ENCODE measurements around the gene MRPS5. TPM values are rescaled to one million over a fixed set of nuclear protein-coding genes. Genes with fewer than 3 reads are reported as not detected.

The MRPS5 gene
- total RNA-seq, 3 donors from 2014 or later: 37.4 to 54.4 (median 43.8) TPM

DNA sequence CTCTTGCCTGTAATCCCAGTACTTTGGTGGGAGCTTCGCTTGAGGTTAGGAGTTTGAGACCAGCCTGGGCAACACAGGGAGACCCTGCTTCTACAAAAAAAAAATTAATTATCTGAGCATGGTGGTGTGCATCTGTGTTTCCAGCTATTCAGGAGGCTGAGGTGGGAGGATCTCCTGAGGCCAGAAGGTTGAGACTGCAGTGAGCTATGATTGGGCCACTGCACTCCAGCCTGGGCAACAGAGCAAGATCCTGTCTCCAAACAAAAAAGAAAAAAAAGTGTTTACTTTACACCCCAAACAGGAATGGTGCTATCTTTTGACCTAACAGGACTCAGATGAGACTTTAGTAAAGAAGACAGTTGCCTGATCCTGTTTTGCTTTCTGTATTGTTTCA, 60.5 kb downstream of the MRPS5 start:
- intact Hi-C loops (cut with DNase I; ENCODE audit: low total_unique reads): no loop called here
- TF ChIP-seq POLR2AphosphoS5 (IDR thresholded peaks at IDR 0.05) (no peak), POLR2A (IDR thresholded peaks at IDR 0.05) (no peak)
- TF ChIP-seq, protein P1, sequence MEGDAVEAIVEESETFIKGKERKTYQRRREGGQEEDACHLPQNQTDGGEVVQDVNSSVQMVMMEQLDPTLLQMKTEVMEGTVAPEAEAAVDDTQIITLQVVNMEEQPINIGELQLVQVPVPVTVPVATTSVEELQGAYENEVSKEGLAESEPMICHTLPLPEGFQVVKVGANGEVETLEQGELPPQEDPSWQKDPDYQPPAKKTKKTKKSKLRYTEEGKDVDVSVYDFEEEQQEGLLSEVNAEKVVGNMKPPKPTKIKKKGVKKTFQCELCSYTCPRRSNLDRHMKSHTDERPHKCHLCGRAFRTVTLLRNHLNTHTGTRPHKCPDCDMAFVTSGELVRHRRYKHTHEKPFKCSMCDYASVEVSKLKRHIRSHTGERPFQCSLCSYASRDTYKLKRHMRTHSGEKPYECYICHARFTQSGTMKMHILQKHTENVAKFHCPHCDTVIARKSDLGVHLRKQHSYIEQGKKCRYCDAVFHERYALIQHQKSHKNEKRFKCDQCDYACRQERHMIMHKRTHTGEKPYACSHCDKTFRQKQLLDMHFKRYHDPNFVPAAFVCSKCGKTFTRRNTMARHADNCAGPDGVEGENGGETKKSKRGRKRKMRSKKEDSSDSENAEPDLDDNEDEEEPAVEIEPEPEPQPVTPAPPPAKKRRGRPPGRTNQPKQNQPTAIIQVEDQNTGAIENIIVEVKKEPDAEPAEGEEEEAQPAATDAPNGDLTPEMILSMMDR (IDR thresholded peaks at IDR 0.05): no peak
- H3K36me3 ChIP-seq: no peaks in the 10 kb centered on the region
- H3K27me3 ChIP-seq: peaks cover 0 to under 1% of the 10 kb centered on the region in 2 donors
- no peaks in the 10 kb centered on the region for H3K4me1 ChIP-seq
- no peak overlapping the region for H3K27ac ChIP-seq
- H3K9me3 ChIP-seq: no peaks in the 10 kb centered on the region
- no peak overlapping the region for H3K4me3 ChIP-seq
- DNase-seq (ENCODE audit: low spot score in 2 of 2): no peak

DNA sequence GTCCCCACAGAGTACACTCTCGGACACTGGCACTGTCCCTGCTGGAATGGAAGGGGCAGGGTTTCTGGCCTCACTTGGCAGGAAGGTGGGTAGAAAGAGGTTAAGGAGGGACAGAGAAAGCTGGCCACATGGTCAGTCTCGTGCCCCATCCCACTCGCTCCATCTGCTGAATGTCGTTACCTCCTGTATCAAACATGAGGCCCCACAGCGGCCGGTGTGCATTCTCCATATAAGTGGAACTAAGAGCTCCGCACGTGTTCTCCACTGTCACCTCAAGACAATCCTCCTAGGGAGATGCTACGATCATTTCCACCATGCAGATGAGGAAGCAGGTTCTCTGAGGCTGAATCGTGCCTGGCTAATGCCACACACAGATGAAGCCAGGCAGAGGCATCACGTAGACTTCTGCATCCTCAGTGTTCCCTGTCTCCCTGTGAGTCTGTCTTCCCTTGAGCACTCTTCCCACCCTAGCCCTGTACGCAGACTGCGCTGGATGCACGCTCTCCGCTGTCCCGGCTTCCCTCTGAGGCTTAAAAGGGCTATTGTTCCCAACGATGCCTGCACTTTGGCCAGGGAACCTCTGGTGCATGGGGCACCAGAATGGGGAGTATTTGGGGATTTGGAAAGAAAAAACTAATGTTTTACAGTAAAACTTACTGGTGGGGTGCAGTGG, 61.0 kb downstream of the MRPS5 start:
- peak in 1 of 2 donors; percentile 27 for DNase-seq (ENCODE audit: low spot score in 2 of 2)
- H3K27me3 ChIP-seq: peaks cover 0 to 5% of the 10 kb centered on the region in 2 donors
- no peaks in the 10 kb centered on the region for H3K9me3 ChIP-seq
- no peaks in the 10 kb centered on the region for H3K36me3 ChIP-seq
- intact Hi-C loops (cut with DNase I; ENCODE audit: low total_unique reads): no loop called here
- H3K4me1 ChIP-seq: no peaks in the 10 kb centered on the region
- TF ChIP-seq POLR2A (IDR thresholded peaks at IDR 0.05): no peak
- TF ChIP-seq POLR2AphosphoS5 (IDR thresholded peaks at IDR 0.05): no peak
- TF ChIP-seq, protein P1 (IDR thresholded peaks at IDR 0.05): no peak
- H3K27ac ChIP-seq: no peak overlapping the region
- no peak overlapping the region for H3K4me3 ChIP-seq

DNA sequence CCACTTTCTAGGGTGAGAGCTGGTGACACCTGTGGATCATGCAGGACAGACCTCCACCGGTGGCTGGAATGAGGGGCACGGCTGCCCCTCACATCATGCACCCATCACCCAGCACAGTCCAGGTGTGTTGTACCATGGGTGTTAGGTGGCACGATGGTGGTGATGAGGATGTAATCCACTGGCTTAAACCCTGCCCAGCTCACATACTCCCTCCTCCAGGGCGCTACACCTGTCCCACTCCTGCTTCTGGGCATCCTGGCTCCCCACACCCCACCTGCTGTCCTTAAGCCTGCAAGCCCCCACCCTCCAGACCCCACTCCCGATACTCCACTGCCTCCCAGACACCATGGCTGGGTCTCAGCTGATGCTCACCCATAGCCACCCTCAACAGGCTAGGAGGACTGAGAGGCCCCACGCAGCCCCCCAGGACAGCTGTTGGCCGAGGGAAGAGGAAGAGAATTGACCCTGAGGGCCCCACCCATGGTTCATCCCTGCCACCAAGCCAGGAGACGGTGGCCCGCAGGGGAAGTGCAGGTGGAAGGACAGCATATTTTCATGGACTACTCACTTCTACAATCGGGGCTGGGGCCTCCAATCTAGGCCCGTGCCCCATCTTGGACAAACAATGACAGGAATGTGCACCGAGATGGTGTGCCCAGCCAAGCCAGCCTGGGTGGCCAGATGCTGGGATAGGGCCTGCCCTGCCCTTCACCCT, 61.8 kb downstream of the MRPS5 start:
- no peaks in the 10 kb centered on the region for H3K4me1 ChIP-seq
- no peaks in the 10 kb centered on the region for H3K9me3 ChIP-seq
- H3K36me3 ChIP-seq: no peaks in the 10 kb centered on the region
- TF ChIP-seq, protein P1 (IDR thresholded peaks at IDR 0.05): no peak
- TF ChIP-seq POLR2AphosphoS5 (IDR thresholded peaks at IDR 0.05): no peak
- TF ChIP-seq POLR2A (IDR thresholded peaks at IDR 0.05): no peak
- H3K4me3 ChIP-seq: no peak overlapping the region
- no peak overlapping the region for H3K27ac ChIP-seq
- peak in 1 of 2 donors; percentile 34 for DNase-seq (ENCODE audit: low spot score in 2 of 2)
- H3K27me3 ChIP-seq: peaks cover 0 to 5% of the 10 kb centered on the region in 2 donors
- intact Hi-C loops (cut with DNase I; ENCODE audit: low total_unique reads): no loop called here

DNA sequence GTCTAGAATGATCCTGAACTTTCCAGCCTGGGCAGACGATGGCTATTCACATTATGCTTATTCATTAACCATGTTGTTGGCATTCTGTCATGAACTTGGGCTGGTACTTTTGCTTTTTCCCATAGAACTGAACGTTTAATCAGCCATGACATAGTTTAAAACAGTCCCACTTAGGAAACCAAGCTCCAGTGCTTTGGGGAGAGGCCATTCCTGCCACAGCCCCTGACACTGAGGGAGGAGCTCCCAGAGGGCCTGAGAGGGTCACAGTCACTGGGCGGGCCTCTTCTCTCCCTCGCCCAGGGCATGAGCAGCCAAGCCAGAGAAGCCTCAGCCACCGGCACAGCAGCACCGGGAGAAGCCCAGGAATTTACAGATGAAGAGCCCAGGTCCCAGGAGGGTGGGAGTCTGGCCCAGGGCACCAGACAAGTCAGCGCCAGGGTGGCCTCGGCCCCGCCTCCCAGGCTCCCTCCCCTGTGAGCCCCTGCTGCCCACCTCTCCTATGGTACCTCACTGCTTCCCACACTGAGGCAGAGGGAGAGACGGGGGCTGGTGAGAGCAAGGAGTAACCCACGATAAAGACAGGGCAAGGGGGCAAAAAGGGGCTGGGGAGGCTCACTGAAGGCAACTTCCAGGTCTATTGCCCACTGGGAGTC, 62.5 kb downstream of the MRPS5 start:
- no peak overlapping the region for H3K4me3 ChIP-seq
- TF ChIP-seq POLR2A (IDR thresholded peaks at IDR 0.05) (no peak), POLR2AphosphoS5 (IDR thresholded peaks at IDR 0.05) (no peak)
- TF ChIP-seq, protein P1 (IDR thresholded peaks at IDR 0.05): no peak
- H3K27ac ChIP-seq: no peak overlapping the region
- intact Hi-C loops (cut with DNase I; ENCODE audit: low total_unique reads): no loop called here
- H3K9me3 ChIP-seq: no peaks in the 10 kb centered on the region
- H3K36me3 ChIP-seq: no peaks in the 10 kb centered on the region
- H3K27me3 ChIP-seq: peaks cover 0 to 5% of the 10 kb centered on the region in 2 donors
- no peaks in the 10 kb centered on the region for H3K4me1 ChIP-seq
- peak in 1 of 2 donors; percentile 19 for DNase-seq (ENCODE audit: low spot score in 2 of 2)

Data from breast epithelium (tissue), 4 donors.